HG03520 (cell line): Measurements from ENCODE around the gene D2HGDH.
"Not testable (repeated sequence)": the region's sequence is repeated elsewhere in the genome, so short reads cannot be mapped to it uniquely, and the experiment has no call there.

Source experiments
- ATAC-seq: cut with Tn5 transposase; IDR thresholded peaks from one replicate; pipeline ENCODE4 v1.9.1; 2021; ENCODE audit warnings: mild to moderate bottlenecking, moderate library complexity; ENCODE audit not compliant: unreplicated experiment

D2HGDH gene

DNA sequence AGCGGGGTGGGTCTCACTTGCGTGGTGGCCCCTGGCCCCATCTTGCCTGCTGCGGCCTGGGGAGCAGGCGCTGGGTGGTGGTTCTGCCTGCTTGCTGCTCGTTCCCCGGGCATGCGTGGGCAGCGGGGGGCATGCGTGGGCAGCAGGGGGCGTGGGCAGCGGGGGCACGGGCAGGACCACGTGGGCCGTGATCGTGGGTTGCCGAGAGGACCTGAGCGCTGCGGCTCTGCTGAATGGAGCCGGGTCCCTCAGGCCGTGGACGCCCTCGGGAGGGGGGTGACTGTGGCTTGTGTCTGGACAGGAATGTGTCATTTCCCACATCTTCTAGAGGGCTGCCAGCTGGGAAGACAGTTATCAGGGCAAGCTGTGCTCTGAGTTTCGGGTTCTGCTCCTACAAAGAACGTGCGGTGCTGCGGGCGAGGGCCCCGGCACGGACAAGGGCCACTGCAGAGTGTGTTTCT lies 33.9 kb downstream of the D2HGDH start:
- no peak for ATAC-seq

DNA sequence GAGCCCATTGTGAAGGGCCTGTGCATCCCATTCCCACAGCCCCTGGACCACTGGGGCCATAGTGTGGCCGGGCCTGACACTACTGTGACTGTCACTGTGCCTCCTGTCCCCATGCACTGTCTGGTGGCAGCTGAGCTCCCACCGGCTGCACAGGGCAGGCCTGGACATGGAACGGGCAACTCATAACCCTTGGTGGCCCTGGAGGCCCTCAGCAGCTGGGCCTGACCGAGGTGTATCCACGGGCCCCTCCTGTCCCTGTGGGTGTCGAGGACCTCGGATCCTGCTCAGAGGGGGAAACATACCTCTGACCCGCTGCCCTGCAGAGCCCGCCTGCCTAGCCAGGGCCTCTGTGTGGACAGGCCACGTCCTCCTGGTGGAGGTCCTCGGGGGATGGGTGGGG lies 34.4 kb downstream of the D2HGDH start:
- ATAC-seq: no peak

DNA sequence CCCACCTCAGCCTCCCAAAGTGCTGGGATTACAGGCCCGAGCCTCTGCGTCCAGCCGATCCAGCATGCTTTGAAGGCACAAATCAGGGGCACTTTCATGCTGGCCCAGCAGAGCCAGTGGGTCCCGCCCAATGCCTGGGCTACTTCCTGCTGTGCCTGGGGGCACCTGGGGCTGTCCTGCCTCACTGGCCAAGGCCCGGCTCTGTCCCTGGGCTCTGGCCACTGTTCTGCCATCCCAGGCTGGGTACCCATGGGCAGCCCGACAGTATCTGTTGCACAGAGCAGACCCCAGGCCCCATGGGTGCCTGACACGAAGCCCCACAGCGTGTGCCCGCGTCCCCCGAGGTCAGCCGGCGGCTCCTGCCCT lies 35.4 kb downstream of the D2HGDH start:
- no peak for ATAC-seq

DNA sequence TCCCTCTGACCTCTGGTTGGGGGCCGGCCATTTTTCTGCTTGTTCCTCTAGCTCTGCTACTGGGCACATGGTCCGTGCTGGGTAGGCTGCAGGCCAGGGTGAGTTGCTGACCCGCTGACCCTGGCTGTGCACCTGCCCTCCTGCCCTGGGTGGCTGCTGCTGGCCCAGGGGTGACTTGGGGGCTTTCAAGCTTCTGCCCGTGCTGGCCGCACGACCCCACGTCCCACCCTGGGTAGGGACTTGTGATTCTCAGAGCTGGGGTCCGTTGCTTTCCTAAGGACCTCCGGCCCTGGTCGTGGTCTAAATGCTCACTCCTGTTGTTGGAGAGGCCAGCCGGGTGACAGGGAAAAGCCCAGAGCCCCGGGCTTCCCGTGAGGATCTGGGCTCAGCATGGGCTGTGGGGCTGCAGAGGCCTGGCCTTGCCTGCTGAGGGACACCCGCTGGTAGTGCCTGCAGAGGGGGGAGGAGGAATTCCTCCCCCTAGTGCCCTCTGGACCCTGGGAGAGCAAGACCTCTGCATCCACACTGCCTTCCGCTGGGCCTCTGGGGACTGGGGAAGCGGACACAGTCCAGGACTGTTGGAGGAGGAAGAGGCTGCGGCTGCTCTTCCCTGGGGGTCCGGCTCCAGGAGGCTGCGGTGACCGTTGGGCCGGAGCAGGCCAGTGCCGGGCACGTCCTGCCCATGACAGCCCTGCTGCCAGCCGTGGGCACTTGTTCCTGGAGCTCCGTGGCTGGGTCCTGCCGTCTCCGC lies 35.9 kb downstream of the D2HGDH start:
- ATAC-seq: no peak

DNA sequence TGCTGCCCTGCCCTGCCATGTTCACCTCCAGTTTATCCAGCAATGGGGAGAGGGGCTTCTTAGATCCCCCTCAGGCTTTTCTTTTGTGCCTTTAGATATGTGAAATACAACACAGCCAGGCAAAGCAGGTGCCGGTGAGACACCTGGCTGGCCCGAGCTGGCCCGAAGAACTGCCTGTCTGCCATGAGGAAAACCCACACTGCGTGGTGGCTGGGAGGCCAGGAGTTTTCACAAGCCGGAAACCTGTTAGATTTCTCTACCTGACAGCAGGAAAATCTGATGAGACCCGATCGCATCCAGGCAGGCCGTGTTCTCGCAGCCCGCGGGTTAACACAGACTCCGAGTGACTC lies 36.5 kb downstream of the D2HGDH start:
- ATAC-seq: no peak

DNA sequence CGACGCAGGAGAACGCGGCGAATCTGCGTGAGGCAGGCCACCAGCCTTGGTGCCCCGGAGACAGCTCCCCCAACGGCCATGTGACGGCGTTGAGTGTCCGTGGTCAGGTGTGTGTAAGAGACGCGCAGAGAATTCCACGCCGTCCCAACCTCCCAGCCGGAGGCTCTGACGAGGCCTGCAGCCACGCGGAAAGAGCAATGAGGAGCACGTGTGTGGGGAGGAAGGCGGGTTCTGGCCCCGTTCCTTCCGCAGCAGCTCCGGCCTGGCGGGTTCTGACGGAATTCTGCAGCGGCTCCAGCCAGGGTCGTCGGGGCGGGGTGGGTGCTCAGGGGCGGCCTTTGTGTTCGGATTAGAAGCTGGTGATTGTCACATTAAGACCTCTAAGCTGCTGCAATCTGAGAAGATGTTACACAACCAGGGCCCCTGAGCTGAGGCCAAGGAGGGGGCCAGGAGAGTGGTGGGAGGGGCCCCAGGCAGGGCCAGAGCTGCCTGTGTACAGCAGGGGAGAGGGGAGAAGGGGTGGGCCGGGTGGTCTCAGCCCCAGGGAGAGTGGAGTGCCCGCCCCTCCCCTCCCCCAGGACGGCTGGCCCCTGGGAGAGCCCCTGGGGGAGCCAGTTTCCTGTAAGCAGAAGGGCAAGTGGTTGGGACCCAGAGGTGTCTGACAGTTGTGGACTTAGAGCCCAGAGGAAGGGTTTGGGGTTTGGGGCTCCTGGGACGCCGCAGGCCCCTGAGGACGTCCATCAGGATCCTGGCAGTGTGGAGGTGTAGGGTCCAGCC lies 37.0 kb downstream of the D2HGDH start:
- ATAC-seq: no peak

DNA sequence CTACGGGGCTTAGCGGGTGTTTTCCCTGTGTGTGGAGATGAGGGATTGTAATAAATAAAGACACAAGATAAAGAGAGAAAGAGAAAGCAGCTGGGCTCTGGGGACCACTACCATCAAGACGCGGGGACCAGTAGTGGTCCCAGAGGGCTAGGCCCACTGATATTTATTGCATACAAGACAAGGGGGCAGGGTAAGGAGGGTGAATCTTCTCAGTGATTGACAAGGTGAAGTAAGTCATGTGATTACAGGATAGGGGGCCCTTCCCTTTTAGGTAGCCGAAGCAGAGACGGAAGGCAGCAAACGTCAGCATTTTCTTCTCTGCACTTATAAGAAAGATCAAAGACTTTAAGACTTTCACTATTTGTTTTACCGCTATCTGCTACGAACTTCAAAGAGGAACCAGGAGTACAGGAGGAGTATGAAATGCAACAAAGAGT lies 37.7 kb downstream of the D2HGDH start:
- ATAC-seq: no peak

DNA sequence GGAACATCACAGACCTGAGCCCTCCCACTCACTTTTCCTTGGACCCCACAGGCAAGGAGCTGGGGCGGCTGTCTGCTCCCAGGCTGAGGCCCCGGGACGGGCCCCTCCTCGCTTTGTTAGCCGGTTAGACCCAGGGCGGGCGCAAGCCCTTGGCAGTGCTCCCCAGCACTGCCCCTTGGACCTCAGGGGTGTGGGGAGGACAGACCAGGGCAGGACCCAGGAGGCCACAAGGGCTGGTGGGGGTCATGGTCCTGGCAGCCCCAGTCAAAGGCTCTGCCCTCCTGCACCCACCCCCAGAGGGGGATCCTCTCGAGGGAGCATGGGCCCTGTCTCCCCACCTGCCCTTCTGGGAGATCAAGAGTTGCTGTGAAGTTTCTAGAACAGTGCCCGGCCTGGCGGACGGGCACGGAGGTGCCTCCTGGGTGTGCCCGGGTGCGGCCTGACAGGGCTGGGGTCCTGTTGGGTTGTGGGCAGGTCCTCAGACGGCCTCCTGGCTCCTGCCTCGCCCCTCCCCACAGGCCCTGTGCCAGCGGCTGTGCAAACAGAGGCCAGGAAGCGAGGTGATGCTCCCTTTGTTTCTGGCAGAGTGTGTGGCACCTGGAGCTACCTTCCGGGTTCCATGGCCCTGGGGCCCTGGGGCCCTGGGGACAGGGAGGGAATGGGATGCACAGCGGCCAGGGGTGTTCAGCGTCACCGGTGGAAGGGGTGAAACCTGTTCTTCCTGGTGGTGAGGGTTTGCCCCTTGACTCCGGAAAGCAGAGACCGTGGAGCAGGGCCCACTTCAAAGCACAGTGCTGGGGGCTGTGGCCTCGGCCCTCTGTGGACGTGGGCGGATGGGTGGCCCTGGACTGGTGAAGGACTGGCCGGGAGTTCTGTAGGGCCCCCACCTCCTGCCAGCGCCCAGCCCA lies 39.3 kb downstream of the D2HGDH start:
- no peak for ATAC-seq

DNA sequence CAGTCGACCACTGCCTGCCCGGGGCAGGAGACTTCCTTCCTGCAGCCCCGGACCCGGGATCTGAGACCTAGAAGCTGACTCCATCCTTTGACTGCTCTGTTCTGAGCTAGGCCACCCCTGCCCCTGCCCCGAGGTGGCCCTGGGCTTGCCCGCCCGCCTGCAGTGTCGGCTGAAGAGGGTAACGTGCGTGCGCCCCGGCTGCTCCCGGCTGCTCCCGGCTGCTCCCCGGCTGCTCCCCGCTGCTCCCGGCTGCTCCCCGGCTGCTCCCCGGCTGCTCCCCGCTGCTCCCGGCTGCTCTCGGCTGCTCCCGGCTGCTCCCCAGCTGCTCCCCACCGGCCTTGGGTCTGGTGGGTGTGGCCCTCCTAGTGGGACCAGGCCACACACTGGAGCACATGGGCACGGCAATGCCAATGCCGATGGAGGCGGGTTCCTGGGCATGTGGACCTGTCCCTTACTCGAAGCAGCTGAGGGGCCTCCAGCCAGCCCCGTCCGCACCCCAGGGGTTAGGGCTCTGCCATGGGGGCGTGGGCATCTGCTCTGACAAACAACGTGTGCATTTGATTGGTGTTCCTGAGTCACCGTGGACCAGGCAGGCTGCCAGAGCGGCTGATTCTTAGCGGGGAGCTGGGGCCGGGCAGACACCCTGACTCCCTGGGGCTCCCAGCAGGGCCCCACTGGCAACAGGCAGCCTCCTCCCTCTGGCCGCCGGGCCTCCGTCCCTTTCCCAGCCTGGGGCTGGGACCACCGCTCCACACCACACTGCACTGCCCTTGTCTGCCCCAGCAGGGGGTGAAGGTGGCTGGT lies 40.2 kb downstream of the D2HGDH start:
- ATAC-seq: no peak

DNA sequence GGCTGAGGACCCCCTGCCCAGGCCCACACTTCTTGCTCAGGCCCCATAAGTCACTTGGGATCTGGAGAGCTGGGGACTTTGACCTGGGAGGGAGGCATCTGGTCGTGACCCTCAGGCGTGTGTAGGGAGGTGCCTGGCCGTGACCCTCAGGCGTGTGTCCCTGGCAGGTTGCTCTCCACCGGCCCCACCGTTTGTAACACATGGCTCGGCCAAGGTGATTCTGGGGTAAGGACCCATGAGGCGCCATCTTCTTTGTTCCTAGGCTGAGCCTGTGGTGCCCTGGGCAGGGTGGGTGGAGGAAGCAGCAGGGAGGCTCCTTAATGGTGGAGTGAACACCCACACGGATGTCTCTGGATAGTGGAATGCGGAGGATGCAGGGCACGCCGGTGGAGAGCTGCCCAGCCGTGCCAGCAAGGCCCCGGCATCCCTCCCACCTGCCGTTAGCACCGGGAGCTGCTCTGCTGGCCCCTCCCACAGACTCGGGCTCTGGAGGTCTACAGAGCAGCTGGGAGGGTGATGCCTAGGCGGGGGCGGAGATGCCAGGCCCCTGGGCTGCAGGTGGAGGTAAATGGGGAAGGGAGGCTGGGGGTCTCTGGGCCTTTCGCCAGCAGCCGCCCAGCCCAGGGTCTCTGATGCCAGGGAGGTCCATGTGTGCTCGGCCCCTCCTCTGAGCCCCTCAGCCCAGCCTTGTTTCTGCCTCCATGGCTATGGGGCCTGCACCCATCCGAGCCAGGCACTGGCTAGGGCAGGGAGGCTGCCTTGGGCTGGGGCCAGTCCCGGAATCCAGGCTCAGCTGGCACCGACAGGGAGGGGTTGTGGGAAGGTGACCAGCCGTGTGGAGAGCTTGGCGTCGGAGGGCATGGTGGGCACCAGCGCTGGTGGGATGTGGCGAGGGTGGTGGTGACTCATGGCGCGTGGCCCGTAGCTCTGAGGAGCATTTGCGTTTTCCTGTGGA lies 41.1 kb downstream of the D2HGDH start:
- no peak for ATAC-seq

DNA sequence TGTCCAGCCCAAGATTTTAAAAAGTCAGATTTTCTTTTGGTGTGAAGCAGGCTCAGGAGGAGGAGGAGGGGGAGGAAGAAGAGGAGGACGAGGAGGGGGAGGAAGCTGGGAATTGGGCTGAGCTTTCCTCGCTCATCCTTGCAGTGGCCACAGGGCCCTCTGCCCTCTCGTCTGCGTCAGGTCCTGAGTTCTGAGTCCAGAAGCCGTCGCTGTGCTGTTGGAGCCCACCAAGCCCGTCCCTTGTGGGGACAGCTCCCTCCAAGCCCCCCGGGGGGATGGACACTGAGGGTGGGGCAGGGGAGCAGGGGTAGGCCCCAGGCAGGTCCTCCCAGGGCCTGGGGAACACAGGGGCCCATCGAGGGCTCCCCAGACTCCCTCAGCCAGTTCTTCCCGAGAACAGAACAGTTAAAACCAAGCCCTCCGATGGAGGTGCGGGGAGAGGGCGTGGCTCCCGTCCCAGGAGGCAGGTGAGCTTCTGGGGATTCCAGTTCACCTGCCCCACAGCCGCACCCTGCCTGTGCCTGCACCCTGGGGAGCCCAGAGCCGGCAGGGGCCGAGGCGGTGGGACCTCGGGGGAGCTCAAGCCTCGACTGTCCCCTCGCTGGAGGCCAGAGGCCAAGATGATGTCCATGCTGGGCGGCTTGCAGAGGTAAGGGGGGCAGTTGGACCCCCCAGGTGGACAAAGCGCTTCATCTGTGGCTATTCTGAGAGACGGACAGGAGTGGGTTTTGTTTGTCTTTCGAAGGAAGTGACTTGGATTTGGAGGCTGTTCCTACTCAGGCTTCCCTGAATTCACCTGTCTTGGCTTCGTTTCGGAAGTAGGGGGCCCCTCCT lies 42.1 kb downstream of the D2HGDH start, which contains the start of gene GAL3ST2:
GAL3ST2 (plus strand) TSS at position 487 of the 834 bp plus-strand sequence; CDS start at position 621, 134 bp downstream.
- ATAC-seq: no peak

DNA sequence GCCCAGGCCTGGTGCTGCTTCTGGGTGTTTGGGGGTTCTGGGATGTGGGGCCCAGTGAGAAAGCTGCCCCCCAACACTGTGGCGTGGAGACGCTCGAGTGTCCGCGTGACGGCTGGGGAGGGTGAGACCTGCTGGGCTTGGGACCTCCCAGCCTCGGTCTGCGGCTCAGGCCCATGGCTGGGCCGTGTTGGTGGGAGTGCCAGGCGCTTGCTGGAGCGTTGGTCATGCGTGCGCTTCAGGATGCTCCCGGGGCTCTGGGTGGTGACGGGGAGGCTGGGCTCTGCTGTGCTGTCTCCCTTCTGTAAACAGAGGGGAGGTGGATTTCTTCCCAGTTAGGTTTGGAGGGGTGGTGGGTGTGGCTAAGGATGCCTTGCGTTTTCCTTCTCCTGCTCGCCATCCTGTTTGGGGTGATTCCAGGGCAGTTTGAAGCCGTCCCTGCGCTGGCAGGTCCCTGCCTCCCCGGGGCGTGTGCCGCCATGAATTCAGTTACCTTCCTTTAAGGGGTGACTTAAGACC lies 42.8 kb downstream of the D2HGDH start:
- ATAC-seq: no peak

DNA sequence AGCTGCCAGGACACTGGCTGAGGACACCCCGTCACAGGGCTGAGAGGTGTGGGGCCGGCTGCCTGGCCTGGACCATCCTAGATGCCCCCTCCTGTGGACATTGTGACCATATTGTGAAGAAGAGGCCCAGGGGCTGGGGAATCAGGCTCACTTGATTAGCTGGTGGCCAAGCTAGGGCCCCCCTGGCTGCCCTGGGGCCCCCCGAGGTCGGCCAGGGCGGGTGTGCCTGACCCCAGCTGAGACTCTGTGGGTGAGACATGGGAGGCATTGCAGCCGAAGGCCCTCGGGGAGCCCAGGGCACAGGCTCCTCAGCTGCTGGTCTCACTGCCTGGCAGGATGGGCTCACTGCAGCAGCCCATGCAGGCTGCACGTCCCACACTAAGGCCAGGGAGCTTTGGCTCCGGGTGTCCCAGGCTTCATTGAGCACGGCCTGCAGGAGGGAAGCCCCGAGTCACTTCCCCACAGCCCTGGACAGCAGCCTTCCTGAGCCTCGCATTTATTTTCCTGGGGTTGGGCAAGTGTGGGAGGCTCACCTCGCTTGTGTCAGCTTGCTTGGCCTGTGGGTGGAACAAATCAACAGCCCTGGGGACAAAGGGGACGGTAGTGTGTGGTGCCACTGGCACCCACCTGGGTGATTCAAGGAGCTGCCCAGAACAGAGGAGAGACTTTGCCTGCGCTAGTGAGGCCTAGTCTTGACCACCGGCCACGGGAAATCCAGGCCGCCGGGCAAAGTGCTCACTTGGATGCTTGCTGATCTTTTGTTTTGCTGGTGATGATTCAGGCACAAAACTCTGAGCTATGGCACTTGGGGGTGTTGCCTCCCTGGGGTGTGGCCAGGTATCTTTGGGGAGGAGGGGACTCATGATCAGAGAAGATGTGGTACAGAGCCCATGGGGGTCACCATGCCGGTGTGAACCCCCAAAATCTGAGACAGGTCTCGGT lies 43.5 kb downstream of the D2HGDH start:
- no peak for ATAC-seq

DNA sequence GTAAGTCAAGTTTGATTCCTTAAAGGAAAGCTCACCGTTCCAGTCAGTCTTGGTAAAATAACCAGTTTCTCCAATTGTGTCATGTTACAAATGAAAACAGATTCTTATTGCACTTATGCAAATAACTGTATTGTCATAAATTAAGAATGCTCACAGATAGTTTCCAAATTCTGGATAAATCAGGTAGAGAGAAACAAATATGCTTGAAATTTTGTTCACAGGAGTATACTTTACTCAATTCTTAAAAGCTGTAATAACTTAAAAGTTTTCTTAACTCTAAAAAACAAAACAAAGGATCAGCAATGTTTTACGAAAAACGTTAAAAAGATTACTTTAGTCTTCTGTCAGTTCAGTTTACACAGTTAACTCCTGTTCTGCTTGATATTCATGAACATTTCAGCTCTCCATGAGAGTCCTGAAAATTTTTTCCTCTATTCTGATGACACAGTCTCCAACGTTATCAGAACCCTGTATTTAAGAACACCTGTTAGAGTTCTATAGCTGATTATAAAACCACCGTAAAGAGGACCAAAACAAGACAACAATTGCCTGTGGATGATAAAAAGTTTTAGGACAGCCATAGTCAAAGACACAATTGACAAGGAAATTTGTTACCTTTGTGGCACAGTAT lies 46.6 kb downstream of the D2HGDH start:
- ATAC-seq: no peak

DNA sequence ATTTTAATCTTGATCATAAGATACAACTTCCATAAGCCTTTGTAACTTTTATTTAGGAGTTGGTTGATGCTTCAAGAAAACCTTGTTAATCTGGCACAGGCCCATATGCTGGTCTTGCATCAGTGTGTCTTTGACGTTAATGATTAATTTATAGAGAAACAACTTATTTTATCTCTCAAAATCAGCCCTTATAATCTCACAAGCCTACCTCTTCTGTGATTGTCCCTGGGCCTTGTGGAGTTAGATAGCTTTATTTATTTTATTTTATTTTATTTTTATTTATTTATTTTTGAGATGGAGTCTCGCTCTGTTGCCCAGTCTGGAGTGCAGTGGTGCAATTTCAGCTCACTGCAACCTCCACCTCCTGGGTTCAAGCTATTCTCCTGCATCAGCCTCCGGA lies 47.6 kb downstream of the D2HGDH start:
- not testable (repeated sequence) for ATAC-seq

DNA sequence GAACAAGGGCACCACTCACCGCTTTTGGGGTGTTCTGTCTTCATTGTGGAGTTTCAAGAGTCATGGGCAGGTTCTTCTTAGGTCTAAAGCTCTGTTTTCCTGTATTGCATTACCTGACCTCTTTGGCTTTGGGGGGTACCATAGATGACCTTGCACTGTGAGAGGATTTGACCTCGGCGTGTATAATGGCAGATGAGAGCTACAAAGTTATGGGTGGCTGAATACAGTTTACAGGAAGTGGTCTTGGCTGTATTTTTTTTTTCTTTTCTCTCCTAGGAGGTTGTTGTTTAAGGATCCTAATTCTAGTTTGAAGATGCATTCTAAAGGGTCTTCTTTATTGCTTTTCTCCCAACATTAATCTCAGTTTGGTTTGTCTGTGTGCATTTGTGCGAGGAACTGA lies 53.7 kb downstream of the D2HGDH start:
- no peak for ATAC-seq

DNA sequence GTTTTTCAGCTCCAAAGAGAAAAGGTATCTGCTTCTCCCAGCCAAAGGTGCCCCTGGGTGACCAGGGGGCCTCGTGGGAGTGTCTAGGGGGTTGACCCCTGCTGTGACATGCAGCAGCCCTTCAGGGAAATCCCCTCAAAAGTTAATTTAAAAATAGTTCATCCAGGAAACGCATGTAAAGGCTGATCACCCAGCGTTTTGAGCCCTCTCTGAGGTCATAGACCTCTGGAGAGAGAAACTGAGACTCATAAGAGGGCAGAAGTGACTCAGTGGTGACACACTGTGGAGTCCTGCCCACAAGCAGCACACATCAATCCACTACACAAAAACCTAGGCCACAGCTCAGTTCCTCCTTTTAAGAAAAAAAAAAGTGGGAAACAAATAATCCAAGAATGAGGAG lies 54.1 kb downstream of the D2HGDH start:
- ATAC-seq: no peak
